Hematopoietic multipotent progenitor cell treated with erythropoietin and hydrocortisone succinate and interleukin-3 and kit ligand, for 8 days (in vitro differentiated cells): ENCODE measurements around the gene OR2T35.
A peak's percentile ranks its signal among the peaks of the same experiment; 100 is the strongest.

ENCODE experiments used
- DNase-seq: peaks from one replicate; pipeline ENCODE4 v3.0.0-alpha.2; 2015

The OR2T35 gene

GRCh38 chr1:248625166-248625565 is 19.9 kb downstream of the OR2T35 start:
- no peak for DNase-seq

GRCh38 chr1:248622570-248623001 is 22.5 kb downstream of the OR2T35 start:
- DNase-seq: peak; percentile 28

GRCh38 chr1:248621770-248622169 is 23.3 kb downstream of the OR2T35 start:
- no peak for DNase-seq

- no peak for DNase-seq
Measured at GRCh38 chr1:248618878-248619277, 26.2 kb downstream of the OR2T35 start.

GRCh38 chr1:248618119-248618518 is 27.0 kb downstream of the OR2T35 start:
- DNase-seq: no peak

- DNase-seq: no peak
Measured at GRCh38 chr1:248613742-248614141, 31.3 kb downstream of the OR2T35 start.

GRCh38 chr1:248611883-248612414 is 33.1 kb downstream of the OR2T35 start:
- no peak for DNase-seq

- DNase-seq: no peak
Measured at GRCh38 chr1:248610301-248610700, 34.8 kb downstream of the OR2T35 start.

DNA sequence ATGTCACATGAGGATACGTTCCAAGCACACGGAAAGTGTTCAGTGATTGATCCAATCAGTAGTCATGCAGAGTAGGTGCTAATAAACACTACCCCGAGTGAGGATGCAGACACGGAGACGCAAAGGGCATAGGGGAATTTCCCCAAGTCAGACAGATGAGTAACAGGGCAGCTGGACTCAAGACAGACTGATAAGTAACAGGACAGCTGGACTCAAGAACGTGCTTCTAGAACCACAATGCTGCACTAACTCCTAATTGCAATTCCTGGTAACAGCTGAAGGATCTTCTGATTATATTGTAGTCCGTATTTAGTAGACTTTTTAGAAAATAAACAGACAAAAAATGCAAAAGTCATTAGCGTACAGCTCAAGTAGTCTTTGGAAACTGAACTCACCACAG is 45.7 kb downstream of the OR2T35 start:
- no peak for DNase-seq

GRCh38 chr1:248597589-248597988 is 47.5 kb downstream of the OR2T35 start, which contains the start of gene OR2T10:
OR2T10 (minus strand) TSS chr1:248597700; CDS start chr1:248593768, 3,932 bp downstream.
- no peak for DNase-seq

- no peak for DNase-seq
Measured at GRCh38 chr1:248596615-248597014, 48.5 kb downstream of the OR2T35 start.

DNA sequence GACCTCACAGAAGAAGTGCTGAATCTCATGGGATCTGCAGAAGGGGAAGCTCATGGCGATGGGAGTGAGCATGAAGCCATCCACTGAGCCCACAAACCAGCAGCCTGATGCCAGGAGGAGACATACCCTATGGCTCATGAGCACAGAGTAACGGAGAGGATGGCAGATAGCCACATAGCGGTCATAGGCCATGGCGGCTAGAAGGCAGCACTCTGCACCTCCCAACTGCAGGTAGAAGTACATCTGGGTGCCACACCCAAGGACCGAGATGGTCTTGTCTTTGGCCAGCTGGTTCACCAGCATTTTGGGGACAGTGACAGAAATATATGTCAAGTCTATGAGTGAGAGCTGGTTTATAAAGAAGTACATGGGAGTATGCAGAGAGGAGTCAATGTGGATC is 51.9 kb downstream of the OR2T35 start:
- DNase-seq: no peak

DNA sequence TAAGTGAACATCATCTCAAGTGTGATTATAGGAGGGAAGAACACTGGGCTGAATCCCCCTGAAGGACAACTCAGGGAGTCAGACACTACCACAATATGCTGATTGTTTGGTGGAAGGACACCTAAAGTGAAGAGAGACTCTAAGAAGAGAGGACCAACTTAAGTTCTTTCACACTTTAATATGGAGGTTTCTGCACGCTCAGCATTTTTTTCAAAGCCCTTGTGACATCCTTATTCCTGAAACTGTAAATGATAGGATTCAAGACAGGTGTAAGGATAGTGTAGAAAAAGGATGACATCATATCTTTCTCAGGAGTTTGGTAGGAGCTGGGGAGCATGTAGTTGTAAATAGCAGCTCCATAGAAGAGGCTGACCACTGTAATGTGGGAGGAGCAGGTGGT is 52.4 kb downstream of the OR2T35 start:
- DNase-seq: no peak

DNA sequence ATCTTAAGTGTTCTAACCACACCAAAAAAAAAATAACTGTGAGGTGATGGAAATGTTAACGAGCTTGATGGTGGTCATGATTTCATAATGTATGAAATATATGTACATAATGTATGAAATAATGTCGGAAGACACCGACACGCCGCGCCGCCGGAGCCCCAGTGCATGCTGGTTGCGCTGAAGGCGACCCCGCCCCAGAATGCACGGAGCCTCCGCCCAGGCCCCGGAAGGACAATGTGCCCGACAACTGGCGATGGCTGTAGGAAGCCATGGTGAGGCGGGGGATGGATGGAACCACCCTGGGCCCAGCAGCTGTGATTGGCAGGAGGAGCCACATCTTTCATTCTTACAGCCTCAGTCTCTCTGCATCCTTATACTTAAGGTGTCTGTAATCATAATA is 55.0 kb downstream of the OR2T35 start:
- no peak for DNase-seq

DNA sequence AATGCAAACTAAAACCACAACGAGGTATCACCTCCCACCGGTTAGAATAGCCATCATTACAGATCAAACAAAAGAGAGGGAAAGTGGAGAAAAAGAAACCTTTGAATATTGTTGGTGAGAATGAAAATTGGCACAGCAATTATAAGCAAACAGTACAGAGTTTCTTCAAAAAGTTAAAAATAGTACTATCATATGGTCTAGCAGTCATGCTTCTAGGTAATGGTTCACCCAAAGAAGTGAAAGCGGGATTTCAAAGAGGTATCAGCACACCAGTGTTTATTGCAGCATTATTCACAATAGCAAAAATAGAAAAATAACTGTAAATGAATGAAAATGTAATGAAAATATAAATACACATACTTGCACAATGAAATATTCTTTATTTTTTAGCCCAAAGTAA is 55.7 kb downstream of the OR2T35 start:
- DNase-seq: no peak
